ENCODE measurements around the gene KHDC3L.

The KHDC3L gene

DNA sequence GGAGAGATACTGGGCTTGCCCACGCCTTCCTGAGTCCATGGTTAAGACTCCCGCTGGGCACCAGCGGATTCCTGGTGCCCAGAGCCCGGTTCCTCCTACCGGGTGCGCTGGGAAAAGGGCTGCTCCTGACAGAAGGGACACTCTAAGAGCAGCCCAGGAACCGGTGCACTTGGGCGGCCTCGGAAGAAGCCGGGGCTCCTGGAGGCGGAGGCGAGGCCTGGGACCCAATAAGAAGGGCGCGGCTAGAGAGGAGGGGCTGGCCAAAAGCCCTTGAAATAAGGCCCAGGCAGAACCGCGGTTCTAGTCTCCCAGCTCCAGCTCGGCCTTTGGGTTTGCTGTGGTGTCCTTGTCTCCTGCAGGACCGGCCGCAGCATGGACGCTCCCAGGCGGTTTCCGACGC lies at the start of gene KHDC3L:
Gene KHDC3L, plus strand, starts transcription at position 301 of the 400 bp plus-strand sequence. Its CDS starts 72 bp downstream, at position 373.
- no peak for DNase-seq

DNA sequence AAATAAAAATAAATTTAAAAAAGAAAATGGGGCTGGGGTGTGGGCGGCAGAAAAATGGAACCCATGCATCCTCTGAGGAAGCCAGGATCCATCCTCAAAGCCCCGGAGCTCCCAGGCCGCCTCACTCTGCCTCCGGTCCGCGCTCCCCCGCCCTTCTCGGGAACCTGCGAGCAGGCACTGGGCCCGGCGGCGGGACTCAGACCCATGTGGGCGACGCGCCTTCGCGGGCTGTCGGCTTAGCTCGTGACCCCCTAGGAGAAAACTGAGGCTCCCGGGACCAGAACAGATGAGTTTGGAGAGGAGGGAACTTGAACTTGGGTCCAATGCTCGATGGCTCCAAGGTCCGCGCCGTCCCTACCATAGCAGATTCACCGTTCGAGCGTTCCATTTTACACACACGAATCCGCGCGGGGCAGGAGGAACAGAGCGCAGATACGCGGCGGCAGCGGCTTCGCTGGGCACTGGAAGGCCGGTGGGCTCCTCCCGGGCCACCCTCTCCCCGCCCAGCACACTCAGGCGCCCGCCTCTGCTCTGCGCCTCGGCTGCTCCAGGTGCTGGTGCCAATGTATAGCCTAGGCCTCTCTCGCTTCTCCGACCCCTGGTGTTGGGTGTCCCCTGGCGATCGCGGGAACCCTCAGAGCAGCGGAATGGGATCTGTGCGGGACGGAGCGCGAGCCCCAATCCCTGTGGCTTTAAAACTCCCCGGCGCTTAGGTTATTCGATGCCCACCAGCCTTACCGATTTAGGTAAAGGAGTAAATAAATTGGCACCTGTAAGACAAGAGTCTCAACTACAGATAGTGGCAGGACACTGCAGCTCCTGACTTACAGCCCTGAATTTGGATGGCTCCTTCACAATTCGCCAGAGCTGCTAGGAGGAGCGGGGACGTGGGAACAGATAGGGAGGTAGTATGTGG lies 47.6 kb upstream of the KHDC3L start:
- no peak for DNase-seq

DNA sequence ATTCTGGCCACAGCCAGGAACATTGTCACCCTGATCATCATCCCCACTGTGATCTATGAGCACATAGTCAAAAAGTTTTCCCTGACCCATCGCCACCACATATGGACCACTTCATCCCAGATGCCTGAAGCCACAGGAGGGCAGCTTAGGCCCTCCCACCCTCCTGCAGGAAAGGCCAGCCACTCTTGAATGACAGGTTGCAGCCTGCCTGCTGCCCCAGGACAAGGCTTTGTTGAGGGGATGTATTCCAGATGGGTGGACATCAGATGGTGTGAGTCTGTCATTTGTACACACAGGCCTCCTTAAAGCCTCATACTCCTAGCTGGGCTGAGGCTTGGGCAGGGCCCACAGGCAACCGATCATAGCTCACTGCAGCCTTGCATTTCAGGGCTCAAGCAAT lies 39.1 kb upstream of the KHDC3L start:
- DNase-seq = no peak

DNA sequence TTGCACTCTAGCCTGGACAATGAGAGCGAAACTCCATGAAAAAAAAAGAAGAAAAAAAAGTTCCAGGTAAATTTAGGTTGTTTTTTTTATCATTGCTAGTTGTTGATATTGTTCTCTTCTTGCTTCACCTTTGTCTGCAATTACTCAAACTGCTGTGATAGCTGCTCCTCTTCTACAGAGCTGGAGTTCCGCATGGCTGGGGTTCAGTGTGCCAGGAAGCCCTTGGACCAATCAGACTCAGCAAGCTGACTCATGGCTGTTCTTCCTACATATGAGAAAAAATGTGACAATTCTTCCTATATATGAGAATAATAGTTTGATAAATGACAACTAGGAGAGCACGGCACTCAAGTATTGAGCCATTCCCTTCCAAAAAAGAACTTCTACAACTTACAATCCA lies 36.8 kb upstream of the KHDC3L start:
- no peak for DNase-seq

- no peak for DNase-seq
Measured at GRCh38 chr6:73328790-73329189, 33.7 kb upstream of the KHDC3L start.

DNA sequence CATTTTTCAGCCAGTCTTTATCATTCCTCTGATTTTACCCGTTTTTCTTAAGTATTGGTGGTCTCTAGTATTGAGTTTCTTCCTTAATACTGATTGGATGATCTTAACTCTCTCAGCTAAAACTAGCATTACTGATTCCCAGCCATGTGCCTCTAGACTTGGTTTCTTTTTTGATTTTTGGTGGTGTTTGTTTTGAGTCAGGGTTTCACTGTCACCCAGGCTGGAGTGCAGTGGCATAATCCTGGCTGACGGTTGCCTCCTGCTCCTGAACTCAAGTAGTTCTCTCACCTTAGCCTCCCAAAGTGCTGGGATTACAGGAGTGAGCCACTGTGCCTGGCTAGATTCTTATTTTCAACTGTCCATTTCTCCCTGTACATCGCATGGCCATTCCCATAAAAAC lies 33.3 kb upstream of the KHDC3L start:
- no peak for DNase-seq

GRCh38 chr6:73339340-73339739 lies 23.1 kb upstream of the KHDC3L start:
- no peak for DNase-seq

- DNase-seq = no peak
Measured at GRCh38 chr6:73340048-73340447, 22.4 kb upstream of the KHDC3L start.

DNA sequence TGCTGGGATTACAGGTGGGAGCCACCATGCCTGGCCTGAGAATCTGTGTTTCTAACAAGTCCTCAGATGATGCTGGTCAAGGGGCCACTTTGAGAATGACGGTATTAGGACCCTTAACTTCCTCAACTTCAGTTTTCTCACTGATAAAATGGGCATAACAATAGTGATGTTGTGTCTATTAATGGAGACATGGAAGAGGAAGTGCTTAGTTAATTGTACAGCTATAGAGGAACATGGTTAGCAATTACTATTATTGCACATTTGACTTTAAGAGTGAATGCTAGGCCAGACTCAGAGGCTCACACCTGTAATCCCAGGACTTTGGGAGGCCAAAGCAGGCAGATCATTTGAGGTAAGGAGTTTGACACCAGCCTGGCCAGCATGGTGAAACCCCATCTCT lies 21.1 kb upstream of the KHDC3L start:
- DNase-seq = no peak

DNA sequence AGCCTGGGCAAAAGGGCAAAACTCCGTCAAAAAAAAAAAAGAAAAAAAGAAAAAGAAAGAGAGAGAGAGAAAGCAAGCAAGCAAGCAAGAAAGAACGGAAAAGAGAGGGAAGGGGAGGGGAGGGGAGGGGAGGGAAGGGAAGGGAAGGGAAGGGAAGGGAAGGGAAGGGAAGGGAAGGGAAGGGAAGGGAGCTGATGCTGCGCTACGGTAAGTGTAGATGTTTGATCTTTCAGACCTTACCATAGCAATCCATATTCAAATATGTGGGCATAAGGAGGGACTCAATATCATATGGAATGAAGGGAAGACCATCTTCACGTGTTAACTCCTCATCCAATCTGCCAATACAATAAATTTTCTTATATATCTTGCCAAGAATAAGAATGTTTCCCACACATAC lies 20.3 kb upstream of the KHDC3L start:
- no peak for DNase-seq

GRCh38 chr6:73343164-73343563 lies 19.3 kb upstream of the KHDC3L start:
- DNase-seq = no peak

GRCh38 chr6:73348550-73349204 lies 13.8 kb upstream of the KHDC3L start:
- DNase-seq = no peak

GRCh38 chr6:73349311-73349710 lies 13.1 kb upstream of the KHDC3L start:
- DNase-seq = no peak

- no peak for DNase-seq
Measured at GRCh38 chr6:73353636-73354593, 8.5 kb upstream of the KHDC3L start, which contains the start of gene DPPA5. Gene DPPA5, minus strand, starts transcription at chr6:73354276. Its CDS starts 51 bp downstream, at chr6:73354225.

DNA sequence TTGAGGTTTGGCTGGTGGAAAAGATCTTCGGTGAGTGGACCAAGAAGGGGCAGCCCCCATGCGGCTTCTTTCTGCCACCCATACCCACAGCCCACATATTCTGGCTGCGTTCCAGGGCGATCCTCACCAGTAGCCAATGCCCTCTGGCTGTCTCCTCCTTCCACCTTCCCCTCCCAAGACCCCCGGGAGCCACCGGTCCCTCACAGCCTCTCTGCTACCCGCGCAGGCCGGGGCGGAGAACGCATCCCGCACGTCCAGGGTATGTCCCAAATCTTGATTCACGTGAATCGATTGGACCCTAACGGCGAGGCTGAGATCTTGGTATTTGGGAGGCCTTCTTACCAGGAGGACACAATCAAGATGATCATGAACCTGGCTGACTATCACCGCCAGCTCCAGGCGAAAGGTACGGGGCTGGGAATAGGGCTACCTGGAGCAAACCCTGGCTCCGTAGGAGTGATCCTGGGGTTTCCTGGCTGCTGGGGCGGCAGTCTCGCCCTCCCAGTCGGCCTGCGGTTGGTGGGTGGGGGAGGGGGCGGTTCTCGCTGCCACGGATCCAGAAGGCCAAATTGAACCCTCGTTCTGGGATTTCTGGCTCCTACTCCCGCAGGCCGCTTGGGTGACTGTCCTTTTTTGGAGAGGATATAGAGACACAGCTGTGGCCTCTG lies 545 bp downstream of the KHDC3L start:
- DNase-seq = no peak

DNA sequence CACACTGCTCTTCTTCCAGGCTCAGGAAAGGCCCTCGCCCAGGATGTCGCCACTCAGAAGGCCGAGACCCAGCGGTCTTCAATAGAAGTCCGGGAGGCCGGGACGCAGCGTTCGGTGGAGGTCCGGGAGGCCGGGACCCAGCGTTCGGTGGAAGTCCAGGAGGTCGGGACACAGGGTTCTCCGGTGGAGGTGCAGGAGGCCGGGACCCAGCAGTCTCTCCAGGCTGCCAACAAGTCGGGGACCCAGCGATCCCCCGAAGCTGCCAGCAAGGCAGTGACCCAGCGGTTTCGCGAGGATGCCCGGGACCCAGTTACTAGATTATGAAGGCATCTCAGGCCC lies 1.0 kb downstream of the KHDC3L start:
- no peak for DNase-seq

GRCh38 chr6:73364121-73364520 lies 1.7 kb downstream of the KHDC3L start:
- no peak for DNase-seq

DNA sequence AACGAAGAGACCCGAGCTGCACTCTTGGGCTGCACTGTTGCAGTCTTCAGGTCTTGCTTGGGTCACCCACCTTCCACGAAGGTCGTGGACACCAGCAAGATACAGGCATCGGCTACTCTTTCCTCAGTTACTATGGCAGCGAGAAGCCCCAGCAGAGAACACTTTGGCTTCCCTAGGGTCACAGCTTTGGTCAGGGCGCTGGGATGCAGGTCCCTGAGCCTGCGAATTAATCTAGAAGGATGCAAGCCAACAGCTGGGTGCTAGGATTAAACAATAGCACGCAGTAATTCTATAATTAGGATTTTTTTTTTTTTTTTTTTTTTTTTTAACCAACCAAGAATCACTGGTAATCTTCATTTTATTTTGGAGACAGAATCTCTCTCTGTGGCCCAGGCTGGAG lies 2.1 kb downstream of the KHDC3L start:
- no peak for DNase-seq

DNA sequence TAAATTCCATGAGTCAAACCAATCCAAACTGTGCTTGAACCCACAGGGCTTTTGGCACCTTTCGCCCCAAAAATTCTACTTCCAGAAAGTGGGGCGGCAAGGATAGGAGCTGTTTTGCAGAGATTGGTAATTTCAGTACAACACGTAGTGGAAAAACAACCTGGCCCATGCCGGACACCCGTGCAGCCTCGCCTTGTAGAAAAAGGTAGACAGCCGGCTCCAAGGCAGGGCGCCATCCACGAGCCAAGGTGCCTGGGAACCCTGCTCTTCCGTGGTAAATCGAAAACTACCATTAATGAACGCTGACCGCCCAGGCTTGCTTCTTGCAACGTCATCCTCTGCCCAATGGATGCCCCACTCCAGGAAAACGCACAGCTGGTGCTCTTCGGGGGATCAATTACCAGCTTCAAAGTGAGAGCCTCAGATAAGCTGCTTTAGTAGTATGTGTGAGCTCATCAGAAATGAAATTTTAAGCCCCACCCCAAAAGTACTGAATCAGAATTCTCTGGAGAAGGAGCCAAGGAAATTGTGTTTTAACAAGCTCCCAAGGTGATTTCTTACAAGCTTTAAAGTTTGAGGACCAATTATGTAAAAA lies 5.4 kb downstream of the KHDC3L start:
- DNase-seq = no peak

DNA sequence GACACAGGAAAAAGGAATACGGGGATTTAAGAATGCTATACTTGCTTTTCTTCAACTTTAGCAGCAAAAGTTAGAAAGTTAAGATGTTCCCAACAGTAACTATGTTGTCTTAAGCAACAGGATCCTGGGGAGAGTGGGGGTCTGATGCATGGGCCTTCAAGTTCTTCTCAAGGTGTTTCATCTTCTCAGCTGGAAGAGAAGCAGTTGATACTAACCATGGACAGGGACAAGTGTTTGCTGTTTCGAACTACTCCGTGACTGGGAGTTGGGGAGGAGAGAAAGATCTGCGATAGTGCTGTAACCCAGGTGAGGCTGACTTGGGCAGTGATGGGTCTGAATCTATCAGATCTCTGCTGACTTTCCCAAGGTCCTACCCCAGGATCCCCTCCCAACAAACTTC lies 6.2 kb downstream of the KHDC3L start:
- no peak for DNase-seq

GRCh38 chr6:73369157-73369556 lies 6.7 kb downstream of the KHDC3L start:
- no peak for DNase-seq

- no peak for DNase-seq
Measured at GRCh38 chr6:73369563-73369962, 7.1 kb downstream of the KHDC3L start, which contains the start of gene OOEP. Gene OOEP, minus strand, starts transcription at chr6:73369897. Its CDS starts 105 bp downstream, at chr6:73369792.

All from NCI-H1048 (cell line).